AG09309 (cell line): Measurements from ENCODE around the gene EFEMP2.

Experiments
- DNase-seq: peaks from one replicate; pipeline ENCODE4 v3.0.0-alpha.2; 2010; ENCODE audit warnings: low read depth
- H3K4me3 ChIP-seq: 2 replicates; pipeline ENCODE4 v1.5.1; 2011; ENCODE audit warnings: mild to moderate bottlenecking, low read depth, low read length, moderate library complexity; ENCODE audit not compliant: control insufficient read depth
- CTCF ChIP-seq: IDR thresholded peaks from 2 replicates; pipeline ENCODE4 v1.5.1; 2011; ENCODE audit warnings: mild to moderate bottlenecking, low read depth, low read length, inconsistent platforms; ENCODE audit not compliant: insufficient read depth, control insufficient read depth; ENCODE audit errors: missing control alignments

The EFEMP2 gene

GRCh38 chr11:65816696-65817095 lies 55.9 kb downstream of the EFEMP2 start:
- H3K4me3 ChIP-seq: no peak overlapping the region
- no peak for TF ChIP-seq CTCF
- DNase-seq: no peak
